ENCODE data around the gene GLS2.
"Not testable (repeated sequence)": the region's sequence is repeated elsewhere in the genome, so short reads cannot be mapped to it uniquely, and the experiment has no call there.

GLS2 gene

DNA sequence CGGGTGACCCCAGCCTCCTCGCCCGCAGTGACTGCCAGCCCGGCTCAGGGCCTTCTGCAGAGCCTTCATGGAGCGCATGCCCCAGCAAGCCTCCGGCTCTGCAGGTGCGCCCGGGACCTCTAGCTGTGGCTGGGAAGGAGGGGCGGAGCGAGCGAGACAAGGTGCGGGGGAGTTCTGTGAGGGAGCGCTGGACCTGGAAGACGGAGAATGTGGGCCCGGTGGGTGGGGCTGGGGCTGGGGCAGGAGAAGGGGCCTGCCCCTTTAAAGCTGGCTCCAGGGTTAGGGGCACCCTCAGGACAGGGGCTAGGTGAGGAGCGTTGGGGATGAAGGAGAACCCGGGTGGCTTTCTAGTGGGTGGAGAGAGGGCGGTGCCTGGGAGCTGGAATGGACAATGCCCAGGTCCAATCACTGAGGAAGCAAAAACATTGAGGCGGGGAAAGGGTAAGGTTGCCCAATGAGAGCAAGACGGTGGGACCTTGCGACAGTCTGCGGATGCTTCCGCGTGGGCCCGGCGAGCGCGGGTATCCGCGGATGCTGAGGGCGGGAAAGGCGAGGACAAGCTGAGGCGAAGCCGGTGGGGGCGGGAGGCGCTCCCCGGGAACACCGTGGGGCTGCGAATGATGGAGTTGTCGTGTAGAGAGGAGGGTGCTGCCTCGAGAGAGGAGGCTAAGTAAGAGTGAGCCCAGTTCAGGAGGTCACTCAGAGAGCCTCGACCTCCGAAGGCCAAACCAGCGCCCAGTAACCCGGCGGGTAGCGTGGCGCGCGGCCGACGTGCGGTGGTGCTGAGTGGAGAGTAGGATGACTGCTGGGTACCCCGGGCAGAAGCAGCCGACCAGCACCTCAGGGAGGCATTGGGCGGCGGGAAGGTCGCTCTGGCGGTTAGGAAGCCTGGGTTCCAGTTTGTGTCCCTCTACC lies at the start of gene GLS2:
TSS of gene GLS2 (minus strand) at position 121 of the 915 bp plus-strand sequence. CDS start at position 78, 43 bp downstream.
- DNase-seq: peak in 48 of 51 donors; percentile 10 to 90 (median 57)

DNA sequence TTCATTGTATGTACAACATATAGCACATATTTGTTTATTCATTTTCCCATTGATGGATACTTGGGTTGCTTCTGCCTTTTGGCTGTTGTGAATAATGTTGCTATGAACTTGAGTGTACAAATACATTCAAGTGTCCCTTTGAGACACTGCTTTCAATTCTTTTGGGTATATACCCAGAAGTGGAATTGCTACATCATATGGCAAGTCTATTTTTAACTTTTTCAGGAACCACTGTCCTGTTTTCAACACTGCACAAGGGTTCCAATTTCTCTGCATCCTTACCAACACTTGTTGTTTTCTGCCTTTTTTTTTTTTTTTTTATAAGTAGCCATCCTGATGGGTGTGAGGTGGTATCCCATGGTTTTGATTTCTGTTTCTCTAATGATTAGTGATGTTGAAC lies 49.6 kb upstream of the GLS2 start:
- no peak for DNase-seq

- DNase-seq: no peak
Measured at GRCh38 chr12:56530390-56531055, 42.6 kb upstream of the GLS2 start.

DNA sequence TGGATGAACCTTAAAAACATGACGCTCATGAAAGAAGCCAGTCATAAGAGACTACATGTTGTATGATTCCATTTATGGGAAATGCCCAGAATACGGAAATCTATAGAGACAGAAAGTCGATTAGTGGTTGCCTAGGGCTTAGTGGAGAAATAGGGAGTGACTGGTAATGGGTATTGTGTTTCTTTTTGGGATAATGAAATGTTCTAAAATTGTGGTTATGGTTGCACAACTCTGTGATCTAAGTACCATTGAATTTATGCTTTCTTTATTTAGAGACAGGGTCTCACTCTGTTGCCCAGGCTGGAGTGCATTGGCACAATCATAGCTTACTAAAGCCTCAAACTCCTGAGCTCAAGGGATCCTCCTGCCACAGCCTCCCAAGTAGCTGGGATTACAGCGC lies 41.7 kb upstream of the GLS2 start:
- DNase-seq: no peak

DNA sequence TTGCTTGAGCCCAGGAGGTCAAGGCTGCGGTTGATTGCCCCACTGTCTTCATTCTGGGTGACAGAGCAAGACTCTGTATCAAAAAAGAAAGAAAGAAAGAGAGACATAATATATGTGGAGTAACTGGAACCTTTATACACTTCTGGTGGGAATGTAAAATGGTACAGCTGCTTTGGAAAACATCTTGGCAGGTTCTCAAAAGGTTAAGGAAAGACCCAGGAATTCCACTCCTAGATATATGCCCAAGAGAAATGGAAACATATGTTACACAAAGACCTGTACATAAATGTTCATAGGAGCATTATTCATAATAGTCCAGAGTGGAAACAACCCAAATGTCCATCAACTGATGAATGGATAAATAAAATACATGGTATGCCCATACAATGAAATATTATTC lies 40.9 kb upstream of the GLS2 start:
- no peak for DNase-seq

DNA sequence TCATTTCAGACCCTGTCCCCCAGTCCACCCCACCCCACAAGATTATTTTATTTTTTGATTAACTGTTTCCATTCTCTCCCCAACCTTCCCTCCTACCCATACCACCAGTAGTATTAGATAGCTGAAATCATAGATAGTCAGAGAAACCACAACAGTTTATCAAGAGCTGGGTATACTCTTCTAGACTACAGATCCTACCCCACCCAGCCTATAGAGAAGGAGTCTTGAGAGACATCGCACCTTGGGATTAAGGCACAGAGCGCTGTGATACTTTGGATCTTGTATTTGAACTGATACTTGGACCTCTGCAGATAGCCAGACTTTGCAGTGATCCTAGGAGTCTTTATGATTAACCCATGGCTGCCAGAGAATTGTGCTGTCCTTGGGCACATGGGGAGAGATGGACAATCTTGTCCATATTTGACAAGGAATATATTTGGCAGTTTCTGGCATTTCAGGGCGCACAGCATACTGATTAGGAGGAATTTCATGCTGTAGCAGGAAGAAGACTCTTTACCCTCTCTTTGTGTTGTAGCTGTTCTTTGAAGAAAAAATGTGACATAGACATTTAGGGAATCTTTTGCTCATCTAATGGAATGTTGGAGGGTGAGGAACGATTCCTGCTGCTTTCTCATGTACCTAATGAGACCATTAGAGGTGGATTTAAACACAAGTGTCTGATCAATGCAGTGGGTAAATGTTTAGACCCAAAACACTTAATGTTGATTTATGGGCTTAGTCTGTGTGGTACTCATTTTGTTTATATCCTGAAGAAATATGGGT lies 34.6 kb upstream of the GLS2 start:
- peak in 3 of 51 donors; percentile 21 to 37 (median 22) for DNase-seq

GRCh38 chr12:56521590-56522371 lies 33.8 kb upstream of the GLS2 start, which contains the start of gene RBMS2:
Gene RBMS2 (plus strand): TSS chr12:56521820. CDS start chr12:56522024, 204 bp downstream.
- DNase-seq: peak in 41 of 51 donors; percentile 4 to 88 (median 57)

DNA sequence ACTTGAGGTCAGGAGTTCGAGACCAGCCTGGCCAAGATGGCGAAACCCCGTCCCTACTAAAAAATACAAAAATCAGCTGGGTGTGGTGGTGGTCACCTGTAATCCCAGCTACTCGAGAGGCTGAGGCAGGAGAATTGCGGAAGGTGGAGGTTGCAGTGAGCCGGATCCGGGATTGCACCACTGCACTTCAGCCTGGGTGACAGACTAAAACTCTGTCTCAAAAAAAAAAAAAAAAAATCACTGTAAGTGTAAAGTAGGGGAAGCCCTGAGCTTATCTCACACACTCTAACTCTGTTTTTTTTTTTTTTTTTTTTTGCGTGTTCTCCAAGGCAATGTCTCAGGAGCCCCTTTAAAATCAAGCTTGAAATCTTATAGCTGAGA lies 33.2 kb upstream of the GLS2 start:
- no peak for DNase-seq

- no peak for DNase-seq
Measured at GRCh38 chr12:56520506-56520905, 32.5 kb upstream of the GLS2 start.

GRCh38 chr12:56520048-56520447 lies 32.1 kb upstream of the GLS2 start:
- no peak for DNase-seq

DNA sequence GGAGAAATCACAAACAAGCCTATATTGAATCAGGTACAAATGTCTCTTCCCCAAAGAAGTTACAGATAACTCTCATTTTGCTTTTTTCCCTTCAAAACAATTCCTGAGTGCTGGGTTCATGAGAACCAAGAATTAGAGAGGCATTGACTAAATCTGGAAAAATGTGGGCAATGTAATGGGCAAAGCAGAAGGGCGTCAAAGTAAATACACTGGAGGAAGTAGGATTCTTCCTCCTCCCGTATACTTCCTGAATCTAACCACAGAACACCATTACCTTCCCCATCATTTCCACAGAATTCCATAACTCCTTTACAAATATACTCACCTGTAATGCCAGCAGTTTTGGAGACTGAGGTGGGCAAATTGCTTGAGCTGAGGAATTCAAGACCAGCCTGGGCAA lies 30.6 kb upstream of the GLS2 start:
- no peak for DNase-seq

DNA sequence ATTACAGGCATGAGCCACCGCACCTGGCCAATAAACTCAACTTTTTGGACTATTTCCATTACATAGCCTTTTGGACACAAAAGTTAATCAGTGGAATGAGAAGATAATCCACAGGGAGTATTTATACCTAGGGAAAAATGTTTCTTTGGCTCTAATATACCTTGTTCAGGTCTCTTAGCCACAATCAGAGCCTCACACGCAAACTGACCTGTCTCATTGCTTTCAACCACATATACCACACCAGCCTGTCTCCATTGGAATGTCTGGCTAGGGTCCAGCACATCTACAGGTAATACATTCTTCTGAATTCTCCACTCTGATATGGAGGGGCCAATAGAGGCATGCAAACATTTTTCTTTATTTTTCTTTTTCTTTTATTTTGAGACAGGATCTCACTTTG lies 29.9 kb upstream of the GLS2 start:
- DNase-seq: no peak

DNA sequence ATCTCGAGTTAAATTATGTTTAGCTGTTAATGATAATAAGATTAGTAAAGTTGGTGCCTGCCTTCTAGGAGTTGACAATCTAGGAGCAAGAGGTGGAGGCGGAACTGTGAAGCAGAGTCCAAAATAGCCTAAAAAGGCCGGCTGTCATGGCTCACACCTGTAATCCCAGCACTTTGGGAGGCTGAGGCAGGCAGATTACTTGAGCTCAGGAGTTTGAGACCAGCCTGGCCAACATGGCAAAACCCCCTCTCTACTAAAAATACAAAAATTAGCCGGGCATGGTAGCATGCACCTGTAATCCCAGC lies 26.0 kb upstream of the GLS2 start:
- not testable (repeated sequence) for DNase-seq

DNA sequence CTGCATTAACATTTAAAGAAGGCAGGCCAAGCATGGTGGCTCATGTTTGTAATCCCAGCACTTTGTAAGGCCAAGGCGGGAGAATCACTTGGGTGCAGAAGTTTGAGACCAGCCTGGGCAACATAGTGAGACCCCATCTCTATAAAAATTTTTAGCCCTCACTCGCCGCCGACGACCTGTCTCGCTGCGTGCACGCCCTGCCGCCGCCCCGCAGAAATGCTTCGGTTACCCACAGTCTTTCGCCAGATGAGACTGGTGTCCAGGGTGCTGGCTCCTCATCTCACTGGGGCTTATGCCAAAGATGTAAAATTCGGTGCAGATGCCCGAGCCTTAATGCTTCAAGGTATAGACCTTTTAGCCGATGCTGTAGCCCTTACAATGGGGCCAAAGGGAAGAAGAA lies 22.8 kb upstream of the GLS2 start:
- no peak for DNase-seq

DNA sequence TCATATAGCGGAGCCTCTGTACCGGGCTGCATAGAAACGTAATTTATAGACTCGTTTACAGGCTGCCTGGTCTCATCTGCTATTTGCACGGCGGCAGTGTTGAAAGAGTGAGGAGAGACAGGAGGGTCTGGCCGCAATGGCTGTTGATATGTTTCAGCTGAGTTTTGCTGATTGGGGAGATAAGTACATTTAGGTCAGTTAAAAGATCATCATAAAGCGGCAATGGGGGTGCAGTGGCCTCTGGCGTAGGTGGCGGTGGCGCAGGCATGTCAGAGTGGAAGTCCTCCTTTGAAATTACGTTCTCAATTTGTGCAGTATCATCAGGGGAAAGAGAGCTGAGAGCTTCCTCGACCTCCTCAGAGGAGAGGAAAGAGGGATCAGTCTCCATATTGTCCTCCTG lies 11.9 kb upstream of the GLS2 start:
- DNase-seq: not testable (repeated sequence)

GRCh38 chr12:56499452-56499851 lies 11.5 kb upstream of the GLS2 start:
- DNase-seq: not testable (repeated sequence)

- DNase-seq: not testable (repeated sequence)
Measured at GRCh38 chr12:56498126-56498902, 10.4 kb upstream of the GLS2 start.

- peak in 29 of 51 donors; percentile 1 to 72 (median 30) for DNase-seq
Measured at GRCh38 chr12:56496704-56497103, 8.7 kb upstream of the GLS2 start.

DNA sequence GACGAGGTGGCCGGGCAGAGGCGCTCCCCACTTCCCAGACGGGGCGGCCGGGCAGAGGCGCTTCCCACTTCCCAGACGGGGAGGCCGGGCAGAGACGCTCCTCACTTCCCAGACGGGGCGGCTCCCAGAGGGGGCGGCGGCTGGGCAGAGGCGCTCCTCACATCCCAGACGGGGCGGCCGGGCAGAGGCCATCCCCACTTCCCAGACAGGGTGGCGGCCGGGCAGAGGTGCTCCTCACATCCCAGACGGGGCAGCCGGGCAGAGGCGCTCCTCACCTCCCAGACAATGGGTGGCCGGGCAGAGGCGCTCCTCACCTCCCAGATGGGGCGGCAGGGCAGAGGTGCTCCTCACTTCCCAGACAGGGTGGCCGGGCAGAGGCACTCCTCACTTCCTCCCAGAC lies 6.5 kb upstream of the GLS2 start:
- DNase-seq: not testable (repeated sequence)

DNA sequence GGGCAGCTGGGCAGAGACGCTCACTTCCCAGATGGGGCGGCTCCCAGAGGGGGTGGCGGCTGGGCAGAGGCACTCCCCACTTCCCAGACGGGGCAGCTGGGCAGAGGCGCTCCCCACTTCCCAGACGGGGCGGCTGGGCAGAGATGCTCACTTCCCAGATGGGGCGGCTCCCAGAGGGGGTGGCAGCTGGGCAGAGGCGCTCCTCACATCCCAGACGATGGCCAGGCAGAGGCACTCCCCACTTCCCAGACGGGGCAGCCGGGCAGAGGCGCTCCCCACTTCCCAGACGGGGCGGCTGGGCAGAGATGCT lies 6.1 kb upstream of the GLS2 start:
- DNase-seq: not testable (repeated sequence)
